Kidney (tissue), 14 donors: ENCODE results near the gene COQ7. TPM values are rescaled to one million over a fixed set of nuclear protein-coding genes. Genes with fewer than 3 reads are reported as not detected.

Experiments used
- DNase-seq, 5 donors: peaks; one replicate each; pipeline ENCODE4 v3.0.0-alpha.2; 2013 to 2020
- FAIRE-seq: peaks from 2 replicates; lab custom pipeline; 2012; peaks lifted over from hg19 to GRCh38; lab: Jason Lieb, UNC
- H3K27ac ChIP-seq, 2 donors: one replicate each; pipeline ENCODE4 v1.7.0; 2013; ENCODE audit warnings: low read depth in 2 of 2, low read length in 2 of 2, inconsistent platforms in 1 of 2
- H3K27me3 ChIP-seq: one replicate; pipeline ENCODE4 v1.7.1; 2013; ENCODE audit warnings: low read length, inconsistent platforms; ENCODE audit not compliant: control insufficient read depth, insufficient read depth
- H3K36me3 ChIP-seq, 3 donors: one replicate each; pipeline versions ENCODE4 v1.7.0 to v1.7.1; 2013; ENCODE audit warnings: low read length in 3 of 3, control low read depth in 1 of 3, inconsistent platforms in 1 of 3; ENCODE audit not compliant: insufficient read depth in 3 of 3, control insufficient read depth in 2 of 3
- H3K4me1 ChIP-seq, 3 donors: one replicate each; pipeline versions ENCODE4 v1.7.0 to v1.7.1; 2013; ENCODE audit warnings: low read length in 3 of 3, inconsistent platforms in 1 of 3, low read depth in 1 of 3; ENCODE audit not compliant: control insufficient read depth in 2 of 3, insufficient read depth in 2 of 3
- H3K4me3 ChIP-seq, 3 donors: one replicate each; pipeline versions ENCODE4 v1.7.0 to v1.8.1; 2013; ENCODE audit warnings: low read length in 3 of 3, control low read depth in 1 of 3, inconsistent platforms in 1 of 3
- H3K9ac ChIP-seq, 3 donors: one replicate each; pipeline versions ENCODE4 v1.7.0 to v1.7.1; 2013; ENCODE audit warnings: low read length in 3 of 3, control low read depth in 1 of 3, inconsistent platforms in 1 of 3
- H3K9me3 ChIP-seq, 3 donors: one replicate each; pipeline versions ENCODE4 v1.7.0 to v1.7.1; 2013; ENCODE audit warnings: low read length in 3 of 3, control low read depth in 1 of 3, inconsistent platforms in 1 of 3; ENCODE audit not compliant: control insufficient read depth in 2 of 3, insufficient read depth in 1 of 3
- intact Hi-C: fragments of 100-400 bp; cut with DNase I; formaldehyde crosslinking; loops from one replicate; pipeline ENCODE4 v1.11.1; 2022
- polyA plus RNA-seq: library from polyadenylated mRNA; stranded (reverse); fragments of 350-450 nt; fragmentation: Illumina TruSeq; extraction: RNeasy Lipid Tissue Mini Kit (QIAGEN cat#74804); gene quantifications from one replicate; pipeline ENCODE4 v1.2.3, GENCODE V29; 2014; ENCODE audit warnings: low read depth, low replicate concordance; ENCODE audit not compliant: insufficient read depth
- total RNA-seq: library from RNA; stranded (reverse); fragmentation: NEBNext Ultra II Directional; extraction: Animal tissue kit (Norgen Biotek cat#: 25700); gene quantifications from one replicate; pipeline ENCODE4 v1.2.1, GENCODE V29; 2021
- TF ChIP-seq, protein P1 (sequence below): IDR thresholded peaks from 3 replicates; pipeline ENCODE4 v1.5.1; 2012; ENCODE audit warnings: mild to moderate bottlenecking, moderate library complexity, borderline replicate concordance; ENCODE audit not compliant: insufficient read depth; ENCODE audit errors: extremely low read depth
- donor health status: control.
- donor health status: control.
- donor health status: control.
- donor health status: control.
- donor health status: control.
- donor health status: DM: yes; HTN: yes; CAD: no.
- donor health status: Normal renal cell carcinoma (clear cell type).

The COQ7 gene
- total and polyA plus RNA-seq, 2 donors from 2014 or later: 18.8 to 32.5 TPM

DNA sequence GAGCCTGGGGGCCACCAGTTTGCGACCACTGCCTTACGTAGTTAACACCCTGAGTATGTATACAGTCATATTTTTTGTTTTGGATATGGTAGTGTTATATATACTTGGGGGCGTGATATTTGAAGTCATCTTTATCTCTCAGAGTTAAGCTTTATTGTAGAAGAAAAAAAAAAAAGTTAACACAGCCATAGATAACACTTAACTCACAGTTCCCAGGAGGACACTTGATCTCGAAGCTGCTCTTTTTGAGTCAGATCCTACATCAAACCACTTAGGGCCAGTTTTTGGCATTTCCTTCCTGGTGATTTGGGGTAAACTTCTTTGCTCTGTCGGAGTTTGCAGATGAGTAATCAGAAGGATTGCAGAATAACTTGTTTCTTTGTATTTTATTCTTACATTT is 52.1 kb downstream of the COQ7 start:
- no peak for FAIRE-seq
- intact Hi-C loops: no loop called here

DNA sequence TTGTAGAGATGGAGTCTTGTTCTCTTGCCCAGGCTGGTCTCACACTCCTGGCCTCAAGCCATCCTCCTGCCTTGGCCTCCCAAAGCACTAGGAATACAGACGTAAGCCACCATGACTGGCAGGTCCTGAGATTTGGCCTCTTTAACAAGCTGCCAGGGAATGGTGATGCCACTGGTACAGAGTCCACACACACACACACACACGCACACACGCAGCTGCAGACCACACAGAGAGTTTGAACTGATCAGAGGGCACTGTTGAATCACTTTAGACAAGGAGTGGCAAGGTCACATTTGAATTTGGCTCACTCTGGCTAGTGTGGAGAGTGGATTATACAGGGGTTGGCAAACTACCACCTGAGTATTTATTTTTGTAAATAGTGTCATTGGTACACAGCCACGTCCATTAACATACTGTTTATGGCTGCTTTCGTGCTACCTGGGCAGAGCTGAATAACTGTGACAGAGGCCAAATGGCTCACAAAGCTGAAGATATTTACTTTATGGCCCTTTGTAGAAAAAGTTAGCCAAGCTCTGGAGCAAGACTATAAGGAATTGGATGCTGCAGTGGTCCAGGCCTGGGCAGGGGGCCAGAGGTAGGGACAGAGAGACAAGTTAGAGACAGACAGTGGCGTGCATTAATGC is 56.2 kb downstream of the COQ7 start:
- H3K4me3 ChIP-seq: no peak overlapping the region
- intact Hi-C loops: no loop called here
- DNase-seq: no peak
- H3K27me3 ChIP-seq: no peaks in the 10 kb centered on the region
- peaks cover 0 to 6% (median 0%) of the 10 kb centered on the region in 3 donors for H3K4me1 ChIP-seq
- peaks cover 0 to 8% (median 0%) of the 10 kb centered on the region in 3 donors for H3K36me3 ChIP-seq
- H3K27ac ChIP-seq: no peak overlapping the region
- TF ChIP-seq, protein P1, sequence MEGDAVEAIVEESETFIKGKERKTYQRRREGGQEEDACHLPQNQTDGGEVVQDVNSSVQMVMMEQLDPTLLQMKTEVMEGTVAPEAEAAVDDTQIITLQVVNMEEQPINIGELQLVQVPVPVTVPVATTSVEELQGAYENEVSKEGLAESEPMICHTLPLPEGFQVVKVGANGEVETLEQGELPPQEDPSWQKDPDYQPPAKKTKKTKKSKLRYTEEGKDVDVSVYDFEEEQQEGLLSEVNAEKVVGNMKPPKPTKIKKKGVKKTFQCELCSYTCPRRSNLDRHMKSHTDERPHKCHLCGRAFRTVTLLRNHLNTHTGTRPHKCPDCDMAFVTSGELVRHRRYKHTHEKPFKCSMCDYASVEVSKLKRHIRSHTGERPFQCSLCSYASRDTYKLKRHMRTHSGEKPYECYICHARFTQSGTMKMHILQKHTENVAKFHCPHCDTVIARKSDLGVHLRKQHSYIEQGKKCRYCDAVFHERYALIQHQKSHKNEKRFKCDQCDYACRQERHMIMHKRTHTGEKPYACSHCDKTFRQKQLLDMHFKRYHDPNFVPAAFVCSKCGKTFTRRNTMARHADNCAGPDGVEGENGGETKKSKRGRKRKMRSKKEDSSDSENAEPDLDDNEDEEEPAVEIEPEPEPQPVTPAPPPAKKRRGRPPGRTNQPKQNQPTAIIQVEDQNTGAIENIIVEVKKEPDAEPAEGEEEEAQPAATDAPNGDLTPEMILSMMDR: no peak
- FAIRE-seq: no peak
- H3K9ac ChIP-seq: no peak overlapping the region
- peaks cover 0 to 2% (median 0%) of the 10 kb centered on the region in 3 donors for H3K9me3 ChIP-seq

More for the DNA sequence above, 52.1 kb downstream of the COQ7 start:
- Histone ChIP-seq H3K9ac (no peak overlapping the region), H3K36me3 (peaks cover 0 to 14% (median 0%) of the 10 kb centered on the region in 3 donors), H3K27ac (peak overlapping the region in 1 of 2 donors; percentile 84), H3K4me1 (peaks cover 0 to 27% (median 0%) of the 10 kb centered on the region in 3 donors), H3K27me3 (no peaks in the 10 kb centered on the region), H3K9me3 (no peaks in the 10 kb centered on the region), H3K4me3 (no peak overlapping the region)
- TF ChIP-seq, protein P1: no peak
- DNase-seq: no peak

DNA sequence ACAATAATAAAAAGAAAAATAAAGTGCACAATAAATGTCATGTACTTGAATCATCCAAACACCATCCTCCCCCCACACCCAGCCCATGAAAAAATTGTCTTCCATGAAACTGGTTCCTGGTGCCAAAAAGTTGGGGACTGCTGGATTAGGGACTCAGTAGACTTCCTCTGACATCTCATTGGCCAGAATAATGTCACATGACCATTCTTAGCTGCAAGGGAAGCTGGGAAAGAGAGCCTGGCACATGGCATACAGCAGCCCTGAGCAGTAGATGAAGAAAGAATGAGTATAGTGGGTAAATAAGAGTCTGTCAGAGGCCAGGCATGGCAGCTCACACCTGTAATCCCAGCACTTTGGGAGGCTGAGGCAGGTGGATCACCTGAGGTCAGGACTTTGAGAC is 58.9 kb downstream of the COQ7 start:
- FAIRE-seq: no peak

More for the DNA sequence above, 58.9 kb downstream of the COQ7 start:
- intact Hi-C loops: no loop called here
- peaks cover 0 to 10% (median 2%) of the 10 kb centered on the region in 3 donors for H3K4me1 ChIP-seq
- no peak overlapping the region for H3K4me3 ChIP-seq
- H3K27ac ChIP-seq: no peak overlapping the region
- H3K27me3 ChIP-seq: no peaks in the 10 kb centered on the region
- no peak overlapping the region for H3K9ac ChIP-seq
- DNase-seq: no peak
- H3K9me3 ChIP-seq: peaks cover 0 to 2% (median 0%) of the 10 kb centered on the region in 3 donors
- TF ChIP-seq, protein P1: no peak
- H3K36me3 ChIP-seq: peaks cover 0 to 7% (median 0%) of the 10 kb centered on the region in 3 donors
